GM21717 (cell line): ENCODE data around the gene RPUSD3.

Source experiments
- ATAC-seq: cut with Tn5 transposase; IDR thresholded peaks from one replicate; pipeline ENCODE4 v1.9.1; 2021; ENCODE audit warnings: mild to moderate bottlenecking, moderate library complexity; ENCODE audit not compliant: unreplicated experiment

The RPUSD3 gene

DNA sequence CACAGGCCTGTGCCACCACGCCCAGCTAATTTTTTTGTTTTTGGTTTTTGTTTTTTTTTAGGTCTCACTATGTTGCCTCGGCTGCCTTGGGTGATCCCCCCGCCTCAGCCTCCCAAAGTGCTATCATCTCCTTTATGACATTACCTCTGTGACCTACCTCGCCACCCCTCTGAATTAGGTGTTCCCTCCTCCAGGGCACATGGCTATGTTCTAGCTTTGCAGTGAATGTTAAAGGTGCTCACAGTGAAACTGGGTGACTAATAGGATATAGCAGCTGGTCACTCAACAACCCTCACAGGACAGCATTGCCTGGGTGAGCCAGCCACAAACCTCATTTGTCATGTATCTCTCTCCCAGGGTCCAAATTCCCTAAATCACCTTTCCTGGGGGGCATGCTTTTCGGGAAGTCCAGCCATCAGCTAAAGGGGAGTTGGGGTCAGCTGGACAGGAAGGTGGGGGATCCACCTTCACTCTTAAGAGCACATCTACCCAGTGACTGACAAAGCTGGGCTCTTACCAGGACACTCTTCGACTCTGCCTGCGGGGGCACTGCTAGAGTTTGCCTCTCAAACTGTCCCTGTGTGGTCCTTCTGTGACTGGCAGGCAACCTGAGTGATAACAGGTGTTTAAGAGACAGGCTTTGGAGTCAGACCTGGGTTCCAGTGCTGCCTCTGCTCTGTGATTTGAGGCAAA is 35.3 kb downstream of the RPUSD3 start:
- ATAC-seq: no peak

DNA sequence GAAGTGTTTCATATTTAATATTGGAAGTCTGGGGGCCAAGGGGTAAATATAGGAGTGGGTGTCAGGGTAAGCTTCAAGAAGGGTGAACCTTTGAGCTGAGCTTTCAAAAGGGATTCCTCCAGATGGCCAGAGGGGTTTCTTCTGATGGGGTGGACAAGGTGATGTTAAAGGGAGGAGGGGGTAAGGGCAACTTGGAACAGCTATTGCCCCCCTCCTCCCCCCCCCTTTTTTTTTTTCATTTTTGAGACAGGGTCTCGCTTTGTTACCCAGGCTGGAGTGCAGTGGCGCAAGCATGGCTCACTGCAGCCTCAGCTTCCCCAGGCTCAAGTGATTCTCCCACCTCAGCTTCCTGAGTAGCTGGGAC is 35.8 kb downstream of the RPUSD3 start:
- no peak for ATAC-seq

DNA sequence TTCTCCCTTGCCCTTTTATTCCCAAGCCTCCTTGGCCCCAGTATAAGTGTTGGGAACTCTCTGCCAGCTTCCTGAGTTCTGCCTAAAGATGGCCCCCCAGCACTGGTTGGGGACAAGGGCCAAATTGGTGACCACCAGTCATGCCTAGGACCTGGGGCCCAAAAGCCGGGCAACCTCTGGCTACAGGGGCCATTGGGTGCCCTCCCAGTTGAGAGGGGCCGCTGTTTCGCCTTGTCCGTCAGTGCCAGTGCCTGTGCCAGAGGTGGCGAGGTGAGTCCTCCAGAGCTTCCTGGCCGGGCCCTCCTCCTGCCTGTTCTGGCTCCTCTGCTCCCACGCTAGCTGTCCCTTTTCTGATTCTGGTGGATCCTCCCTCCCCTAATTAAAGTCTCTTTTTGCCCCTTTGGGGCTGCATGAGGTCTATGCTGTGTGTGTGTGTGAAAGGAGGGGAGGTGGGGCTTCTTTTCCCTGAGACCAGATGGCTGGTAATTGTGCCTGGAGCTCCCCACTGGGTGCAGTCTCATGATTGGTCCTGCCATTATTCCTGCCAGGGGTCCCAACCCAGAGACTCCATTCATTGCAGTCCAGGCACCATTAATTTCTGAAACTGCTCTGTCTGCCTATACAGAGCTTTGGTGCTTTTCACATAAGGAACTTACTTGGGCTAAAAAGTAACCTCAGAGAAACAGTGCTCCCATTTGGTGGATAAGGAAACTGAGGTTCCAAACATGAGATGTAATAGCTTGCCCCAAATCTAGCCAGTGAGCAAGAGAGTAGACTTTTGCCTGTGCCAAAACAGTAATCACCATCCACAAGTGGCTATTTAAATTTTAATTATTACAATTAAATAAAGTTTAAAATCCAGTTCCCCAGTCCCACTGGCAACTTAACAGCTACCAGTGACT is 36.9 kb downstream of the RPUSD3 start:
- ATAC-seq: no peak

DNA sequence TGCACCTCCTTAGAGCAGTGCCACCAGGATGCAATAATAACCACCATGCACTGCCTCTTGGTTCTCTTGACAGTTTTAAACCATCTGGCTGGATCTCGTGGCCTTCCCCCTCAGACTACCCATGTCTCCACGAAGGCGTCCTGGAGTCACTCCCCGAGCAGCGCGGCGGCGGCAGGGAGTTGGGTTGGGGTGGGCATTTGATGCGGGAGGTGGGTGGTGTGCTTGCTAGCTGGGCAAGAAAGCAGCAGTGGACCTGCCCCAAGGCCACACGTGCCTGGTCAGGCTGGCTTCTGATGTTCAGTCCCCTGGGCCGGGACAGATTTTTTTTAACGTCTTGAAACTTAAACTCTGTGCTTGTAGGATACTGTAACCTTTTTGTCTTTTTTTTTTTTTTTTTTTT is 37.7 kb downstream of the RPUSD3 start:
- no peak for ATAC-seq

DNA sequence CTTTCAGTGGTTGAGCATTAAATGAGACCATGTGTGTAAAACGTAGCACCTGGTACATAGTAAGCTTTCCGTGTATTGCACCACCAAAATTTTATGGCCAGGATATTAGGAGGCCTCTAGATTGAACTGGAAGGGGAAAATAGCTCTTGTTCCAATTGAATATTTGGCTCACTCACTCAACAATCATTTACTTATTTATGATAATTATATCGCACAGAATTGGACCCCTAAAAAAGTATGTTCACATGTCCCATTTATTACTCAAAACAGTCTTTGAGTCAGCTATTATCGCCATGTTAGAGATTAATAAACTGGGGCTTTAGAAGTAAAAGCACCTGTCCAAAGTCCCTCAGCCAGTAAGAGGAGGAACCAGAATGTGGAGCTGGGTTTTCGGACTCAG is 38.8 kb downstream of the RPUSD3 start:
- ATAC-seq: no peak

GRCh38 chr3:9803494-9803893 is 40.3 kb downstream of the RPUSD3 start:
- ATAC-seq: no peak

DNA sequence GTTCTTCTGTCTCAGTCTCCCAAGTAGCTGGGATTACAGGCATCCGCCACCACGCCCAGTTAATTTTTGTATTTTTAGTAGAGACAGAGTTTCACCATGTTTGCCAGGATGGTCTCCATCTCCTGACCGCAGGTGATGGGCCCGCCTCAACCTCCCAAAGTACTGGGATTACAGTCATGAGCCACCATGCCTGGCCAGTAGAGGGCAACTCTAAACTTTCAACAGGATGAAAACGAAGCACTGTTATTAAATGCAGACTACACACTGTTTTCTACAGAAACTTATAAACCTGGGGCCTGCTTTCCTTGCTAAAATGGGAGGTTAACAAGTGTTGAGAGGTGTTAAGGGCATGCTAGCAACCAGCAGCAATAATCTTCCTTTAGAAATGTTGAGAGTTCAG is 43.3 kb downstream of the RPUSD3 start:
- ATAC-seq: no peak

GRCh38 chr3:9797196-9797945 is 46.4 kb downstream of the RPUSD3 start:
- no peak for ATAC-seq

GRCh38 chr3:9795207-9795606 is 48.6 kb downstream of the RPUSD3 start:
- no peak for ATAC-seq

- no peak for ATAC-seq
Measured at GRCh38 chr3:9794400-9794799, 49.4 kb downstream of the RPUSD3 start.

GRCh38 chr3:9793161-9793781 is 50.5 kb downstream of the RPUSD3 start:
- no peak for ATAC-seq

DNA sequence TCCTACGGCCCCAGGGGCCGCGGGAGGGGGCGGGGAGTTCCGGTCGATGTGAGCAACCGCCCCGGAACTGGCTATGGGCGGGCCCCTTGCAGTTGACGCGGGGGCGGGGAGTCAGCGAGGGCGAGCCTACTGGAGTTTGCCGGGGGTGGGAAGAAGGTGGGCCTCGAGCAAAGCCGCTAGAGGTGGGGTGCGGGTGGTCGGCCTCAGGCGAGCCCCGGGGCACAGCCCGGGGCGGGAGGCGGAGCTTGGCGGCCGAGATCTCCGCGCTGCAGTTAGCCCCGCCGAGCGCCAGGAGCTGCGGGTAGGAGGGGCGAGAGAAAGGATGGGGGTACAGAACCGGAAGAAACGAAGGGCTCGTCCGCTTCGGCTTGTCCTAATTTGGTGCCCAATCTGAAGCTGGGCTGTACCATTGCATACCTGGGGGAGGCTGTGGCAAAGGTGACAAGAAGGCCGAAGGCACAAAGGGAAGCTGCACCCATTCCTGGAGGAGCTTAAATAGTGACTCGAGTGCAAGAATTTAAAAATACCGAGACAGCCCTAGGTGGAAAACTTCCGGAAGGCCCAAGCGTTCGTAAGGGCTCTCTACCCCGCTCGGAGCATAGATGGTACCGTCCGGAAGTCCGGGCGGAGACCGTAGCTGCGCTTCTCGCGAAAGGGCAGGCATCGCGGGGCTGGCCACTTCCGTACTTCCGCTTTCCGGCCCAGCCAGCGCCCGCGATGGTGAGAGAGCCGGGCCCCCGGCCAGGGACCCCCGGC is 51.2 kb downstream of the RPUSD3 start, which contains the start of the genes ARPC4 and TADA3:
Gene ARPC4, plus strand, starts transcription at position 678 of the 756 bp plus-strand sequence. Its CDS starts 40 bp downstream, at position 718.
Gene TADA3, minus strand, starts transcription at position 69 of the 756 bp plus-strand sequence. CDS start 1,007 bp downstream, outside the sequence.
- peak; percentile 82 for ATAC-seq

DNA sequence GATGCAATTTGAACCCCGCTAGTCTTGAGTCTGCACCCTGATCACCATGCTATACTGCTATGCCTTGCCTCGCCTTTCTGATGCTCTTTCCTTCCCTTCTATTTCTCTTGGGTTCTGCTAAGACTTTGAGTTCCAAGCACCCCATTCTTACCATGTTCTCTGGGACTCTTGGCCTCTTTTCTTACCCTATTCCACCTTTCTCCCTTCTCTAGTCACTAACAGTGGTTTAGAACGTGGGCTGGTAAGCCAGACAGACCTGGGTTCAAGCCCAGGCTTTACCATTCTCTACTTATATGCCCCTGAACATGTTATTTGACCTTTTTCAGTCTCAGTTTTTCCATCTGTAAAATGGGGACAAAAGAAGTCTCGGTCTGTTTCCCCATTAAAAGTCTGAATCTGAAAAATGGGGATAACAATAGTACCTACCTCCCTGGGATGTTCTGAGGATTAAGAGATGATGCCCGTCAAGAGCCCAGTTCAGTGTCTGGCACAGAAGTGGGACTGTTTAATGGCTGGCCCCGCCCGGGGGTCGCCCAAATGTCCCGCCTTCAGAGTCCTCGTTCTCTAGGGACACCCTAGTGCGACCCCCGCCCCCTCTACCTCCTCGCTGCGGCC is 51.9 kb downstream of the RPUSD3 start:
- no peak for ATAC-seq

DNA sequence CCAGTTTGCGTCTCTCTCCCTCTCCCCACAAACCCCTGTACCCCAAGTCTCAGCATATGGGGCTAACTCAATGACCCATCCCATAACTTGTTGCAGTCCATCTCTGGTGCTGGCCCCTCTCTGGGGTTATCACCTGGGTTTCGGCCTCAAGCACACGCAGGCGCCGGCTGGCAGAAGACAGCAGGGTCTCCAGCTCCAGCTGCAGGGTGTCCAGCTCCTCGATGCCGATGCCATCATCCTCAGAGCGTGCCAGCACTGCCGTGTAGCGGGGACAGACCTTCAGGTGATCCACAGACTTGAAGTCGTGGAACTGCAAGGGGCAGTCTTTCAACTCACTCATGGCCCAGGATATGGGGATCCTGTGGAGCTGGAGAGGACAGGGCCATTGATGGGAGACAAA is 52.7 kb downstream of the RPUSD3 start:
- no peak for ATAC-seq
